Panc1 (cell line): ENCODE results near the gene NFU1. TPM values are rescaled to one million over a fixed set of nuclear protein-coding genes. Genes with fewer than 3 reads are reported as not detected.

ENCODE experiments used
- ATAC-seq: fragments of 200-7000 bp; cut with Tn5 transposase; 2 replicates; pipeline ENCODE4 v1.9.1; 2020; ENCODE audit warnings: mild to moderate bottlenecking, moderate library complexity
- BruUV-seq: library from RNA; stranded (reverse); fragments of 400-500 nt; replicated peaks from 2 replicates; lab custom pipeline; 2021; lab: Mats Ljungman, UMichigan
- CTCF ChIA-PET: fragments of 300-600 bp; sonication (Branson Sonifier 250); formaldehyde crosslinking; loops from one replicate; lab custom pipeline; 2022; ENCODE audit warnings: antibody characterized with exemption; lab: Charles Lee
- POLR2A ChIA-PET: fragments of 300-600 bp; sonication (Branson Sonifier 250); formaldehyde crosslinking; loops from one replicate; lab custom pipeline; 2022; ENCODE audit warnings: antibody characterized with exemption; lab: Charles Lee
- DNase-seq: peaks from one replicate; pipeline ENCODE4 v3.0.0-alpha.2; 2010; ENCODE audit warnings: low read depth, low spot score
- H3K27ac ChIP-seq: 2 replicates; pipeline ENCODE4 v1.5.1; 2011; ENCODE audit warnings: mild to moderate bottlenecking, low read length, inconsistent platforms
- H3K27me3 ChIP-seq: fragments of 200-500 bp; sonication (Bioruptor generic); 2 replicates; pipeline ENCODE4 v1.6.0; 2014; ENCODE audit warnings: low read length, inconsistent platforms; ENCODE audit not compliant: control insufficient read depth, insufficient read depth
- H3K36me3 ChIP-seq: fragments of 200-500 bp; sonication (Bioruptor generic); 2 replicates; pipeline ENCODE4 v1.5.1; 2014; ENCODE audit warnings: inconsistent platforms, mild to moderate bottlenecking, low read length, moderate library complexity; ENCODE audit not compliant: control insufficient read depth, insufficient read depth
- H3K4me1 ChIP-seq: 2 replicates; pipeline ENCODE4 v1.5.1; 2011; ENCODE audit warnings: inconsistent platforms, mild to moderate bottlenecking, low read length, moderate library complexity; ENCODE audit not compliant: control insufficient read depth, insufficient read depth
- H3K4me3 ChIP-seq, 2 experiments: 2 replicates each; pipeline ENCODE4 v1.5.1; 2011 to 2012; ENCODE audit warnings: low read depth in 2 of 2, low read length in 2 of 2, mild to moderate bottlenecking in 2 of 2, inconsistent platforms in 1 of 2, moderate library complexity in 1 of 2
- H3K9me3 ChIP-seq: fragments of 200-500 bp; sonication (Bioruptor generic); 2 replicates; pipeline ENCODE4 v1.5.1; 2014; ENCODE audit warnings: low read depth, mild to moderate bottlenecking, inconsistent platforms, low read length, moderate library complexity; ENCODE audit not compliant: control insufficient read depth, insufficient read depth
- POLR2AphosphoS5 ChIP-seq: IDR thresholded peaks from 2 replicates; pipeline ENCODE4 v1.6.1; 2012; ENCODE audit warnings: mild to moderate bottlenecking, low read depth, low read length, moderate library complexity
- SIN3A ChIP-seq: IDR thresholded peaks from 2 replicates; pipeline ENCODE4 v1.6.1; 2012; ENCODE audit warnings: low read depth, mild to moderate bottlenecking, low read length, moderate library complexity, borderline replicate concordance; ENCODE audit not compliant: insufficient read depth
- TCF7L2 ChIP-seq: IDR thresholded peaks from 2 replicates; pipeline ENCODE4 v1.6.1; 2011; ENCODE audit warnings: mild to moderate bottlenecking, low read depth, low read length, inconsistent platforms
- in situ Hi-C: cut with HindIII; loops from 2 replicates; pipeline ENCODE4 v1.10.0; 2016; ENCODE audit warnings: low sequenced_read_pairs, low pct_unique_long_range_greater_than_20kb
- intact Hi-C: fragments of 100-400 bp; cut with micrococcal nuclease; formaldehyde crosslinking; loops from one replicate; pipeline ENCODE4 v1.10.0; 2022; ENCODE audit not compliant: unreplicated experiment
- total RNA-seq: library from RNA; stranded (reverse); gene quantifications from one replicate; pipeline ENCODE4 v1.2.1, GENCODE V29; 2021; ENCODE audit not compliant: unreplicated experiment
- TF ChIP-seq, protein P1 (sequence below), 2 experiments: IDR thresholded peaks; 2 replicates each; pipeline ENCODE4 v1.6.1; 2011 to 2012; ENCODE audit warnings: low read depth in 2 of 2, control low read depth in 1 of 2, low read length in 1 of 2, mild to moderate bottlenecking in 1 of 2, moderate library complexity in 1 of 2; ENCODE audit not compliant: insufficient read depth in 1 of 2
- TF ChIP-seq, protein P2 (sequence below): fragments of 450-650 bp; IDR thresholded peaks from 2 replicates; pipeline ENCODE4 v1.5.1; 2017; ENCODE audit warnings: mild to moderate bottlenecking

Gene NFU1
- total RNA-seq, 1 experiment from 2014 or later: 42.9 TPM

DNA sequence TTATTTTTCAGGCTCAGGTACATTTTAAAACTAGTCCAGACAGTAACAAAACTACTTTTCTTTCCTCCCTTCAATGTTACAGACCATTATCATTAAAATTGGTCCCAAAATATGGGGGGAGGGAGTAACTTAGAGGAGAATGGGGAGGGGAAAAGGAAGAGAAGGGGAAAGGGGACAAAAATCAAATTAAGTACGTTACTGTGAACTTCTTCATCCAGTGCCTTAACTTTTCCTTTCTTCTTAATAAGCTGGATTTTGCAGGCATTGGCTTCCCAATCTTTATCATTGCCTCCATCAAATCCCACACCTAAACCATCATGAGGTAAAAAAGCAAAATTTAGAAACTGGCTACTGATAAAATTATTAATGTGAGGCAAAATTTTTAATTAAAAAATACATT lies 67.4 kb downstream of the NFU1 start:
- BruUV-seq: no TSS peak
- H3K27ac ChIP-seq: no peak overlapping the region
- H3K4me3 ChIP-seq: no peak overlapping the region
- in situ Hi-C loops: no loop called here
- DNase-seq (no peak), ATAC-seq (no peak)
- H3K36me3 ChIP-seq: peaks cover 28% of the 10 kb centered on the region
- intact Hi-C loops: no loop called here
- POLR2A ChIA-PET: no interaction called here
- no peaks in the 10 kb centered on the region for H3K27me3 ChIP-seq
- H3K4me1 ChIP-seq: no peaks in the 10 kb centered on the region
- no peaks in the 10 kb centered on the region for H3K9me3 ChIP-seq
- CTCF ChIA-PET: no interaction called here
- TF ChIP-seq SIN3A (no peak), TCF7L2 (no peak), POLR2AphosphoS5 (no peak)
- TF ChIP-seq, protein P1, sequence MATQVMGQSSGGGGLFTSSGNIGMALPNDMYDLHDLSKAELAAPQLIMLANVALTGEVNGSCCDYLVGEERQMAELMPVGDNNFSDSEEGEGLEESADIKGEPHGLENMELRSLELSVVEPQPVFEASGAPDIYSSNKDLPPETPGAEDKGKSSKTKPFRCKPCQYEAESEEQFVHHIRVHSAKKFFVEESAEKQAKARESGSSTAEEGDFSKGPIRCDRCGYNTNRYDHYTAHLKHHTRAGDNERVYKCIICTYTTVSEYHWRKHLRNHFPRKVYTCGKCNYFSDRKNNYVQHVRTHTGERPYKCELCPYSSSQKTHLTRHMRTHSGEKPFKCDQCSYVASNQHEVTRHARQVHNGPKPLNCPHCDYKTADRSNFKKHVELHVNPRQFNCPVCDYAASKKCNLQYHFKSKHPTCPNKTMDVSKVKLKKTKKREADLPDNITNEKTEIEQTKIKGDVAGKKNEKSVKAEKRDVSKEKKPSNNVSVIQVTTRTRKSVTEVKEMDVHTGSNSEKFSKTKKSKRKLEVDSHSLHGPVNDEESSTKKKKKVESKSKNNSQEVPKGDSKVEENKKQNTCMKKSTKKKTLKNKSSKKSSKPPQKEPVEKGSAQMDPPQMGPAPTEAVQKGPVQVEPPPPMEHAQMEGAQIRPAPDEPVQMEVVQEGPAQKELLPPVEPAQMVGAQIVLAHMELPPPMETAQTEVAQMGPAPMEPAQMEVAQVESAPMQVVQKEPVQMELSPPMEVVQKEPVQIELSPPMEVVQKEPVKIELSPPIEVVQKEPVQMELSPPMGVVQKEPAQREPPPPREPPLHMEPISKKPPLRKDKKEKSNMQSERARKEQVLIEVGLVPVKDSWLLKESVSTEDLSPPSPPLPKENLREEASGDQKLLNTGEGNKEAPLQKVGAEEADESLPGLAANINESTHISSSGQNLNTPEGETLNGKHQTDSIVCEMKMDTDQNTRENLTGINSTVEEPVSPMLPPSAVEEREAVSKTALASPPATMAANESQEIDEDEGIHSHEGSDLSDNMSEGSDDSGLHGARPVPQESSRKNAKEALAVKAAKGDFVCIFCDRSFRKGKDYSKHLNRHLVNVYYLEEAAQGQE (IDR thresholded peaks at IDR 0.05; ENCODE audit: insufficient read depth in 1 of 2, low read depth in 2 of 2, low read length in 1 of 2): no peak
- TF ChIP-seq, protein P2, sequence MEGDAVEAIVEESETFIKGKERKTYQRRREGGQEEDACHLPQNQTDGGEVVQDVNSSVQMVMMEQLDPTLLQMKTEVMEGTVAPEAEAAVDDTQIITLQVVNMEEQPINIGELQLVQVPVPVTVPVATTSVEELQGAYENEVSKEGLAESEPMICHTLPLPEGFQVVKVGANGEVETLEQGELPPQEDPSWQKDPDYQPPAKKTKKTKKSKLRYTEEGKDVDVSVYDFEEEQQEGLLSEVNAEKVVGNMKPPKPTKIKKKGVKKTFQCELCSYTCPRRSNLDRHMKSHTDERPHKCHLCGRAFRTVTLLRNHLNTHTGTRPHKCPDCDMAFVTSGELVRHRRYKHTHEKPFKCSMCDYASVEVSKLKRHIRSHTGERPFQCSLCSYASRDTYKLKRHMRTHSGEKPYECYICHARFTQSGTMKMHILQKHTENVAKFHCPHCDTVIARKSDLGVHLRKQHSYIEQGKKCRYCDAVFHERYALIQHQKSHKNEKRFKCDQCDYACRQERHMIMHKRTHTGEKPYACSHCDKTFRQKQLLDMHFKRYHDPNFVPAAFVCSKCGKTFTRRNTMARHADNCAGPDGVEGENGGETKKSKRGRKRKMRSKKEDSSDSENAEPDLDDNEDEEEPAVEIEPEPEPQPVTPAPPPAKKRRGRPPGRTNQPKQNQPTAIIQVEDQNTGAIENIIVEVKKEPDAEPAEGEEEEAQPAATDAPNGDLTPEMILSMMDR: no peak

DNA sequence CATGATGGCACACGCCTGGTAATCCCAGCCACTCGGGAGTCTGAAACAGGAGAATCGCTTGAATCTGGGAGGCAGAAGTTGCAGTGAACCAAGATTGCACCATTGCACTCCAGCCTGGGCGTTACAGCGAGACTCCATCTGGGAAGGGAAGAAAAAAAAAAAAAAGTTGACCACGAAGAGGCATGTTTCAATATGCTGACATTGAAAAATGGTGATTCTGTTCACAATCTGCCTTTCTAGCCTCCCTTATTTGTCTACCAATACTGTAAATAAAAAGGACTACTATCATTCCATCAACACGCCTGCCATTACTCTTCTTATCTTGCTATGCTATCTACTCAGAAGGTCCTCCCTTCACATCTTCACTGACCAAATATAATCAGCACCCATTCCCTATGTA lies 68.6 kb downstream of the NFU1 start:
- Histone ChIP-seq H3K36me3 (peaks cover 28% of the 10 kb centered on the region), H3K4me1 (no peaks in the 10 kb centered on the region), H3K27ac (no peak overlapping the region), H3K4me3 (no peak overlapping the region), H3K27me3 (no peaks in the 10 kb centered on the region), H3K9me3 (no peaks in the 10 kb centered on the region)
- no peak for DNase-seq
- ATAC-seq: no peak
- in situ Hi-C loops (no loop called here), intact Hi-C loops (no loop called here)
- no peak for TF ChIP-seq SIN3A
- no peak for TF ChIP-seq TCF7L2
- TF ChIP-seq, protein P2: no peak
- no peak for TF ChIP-seq POLR2AphosphoS5
- TF ChIP-seq, protein P1 (IDR thresholded peaks at IDR 0.05; ENCODE audit: insufficient read depth in 1 of 2, low read depth in 2 of 2, low read length in 1 of 2): no peak
- POLR2A ChIA-PET: no interaction called here
- CTCF ChIA-PET: no interaction called here
- BruUV-seq: TSS peak; percentile 42
